Ramos (cell line): Measurements from ENCODE around the gene BTN1A1.

Experiments
- in situ Hi-C: fragments of 300-500 bp; cut with MboI; formaldehyde crosslinking; loops from one replicate; pipeline ENCODE4 v1.14.3; 2022; ENCODE audit warnings: low sequenced_read_pairs; ENCODE audit not compliant: unreplicated experiment

Gene BTN1A1

DNA sequence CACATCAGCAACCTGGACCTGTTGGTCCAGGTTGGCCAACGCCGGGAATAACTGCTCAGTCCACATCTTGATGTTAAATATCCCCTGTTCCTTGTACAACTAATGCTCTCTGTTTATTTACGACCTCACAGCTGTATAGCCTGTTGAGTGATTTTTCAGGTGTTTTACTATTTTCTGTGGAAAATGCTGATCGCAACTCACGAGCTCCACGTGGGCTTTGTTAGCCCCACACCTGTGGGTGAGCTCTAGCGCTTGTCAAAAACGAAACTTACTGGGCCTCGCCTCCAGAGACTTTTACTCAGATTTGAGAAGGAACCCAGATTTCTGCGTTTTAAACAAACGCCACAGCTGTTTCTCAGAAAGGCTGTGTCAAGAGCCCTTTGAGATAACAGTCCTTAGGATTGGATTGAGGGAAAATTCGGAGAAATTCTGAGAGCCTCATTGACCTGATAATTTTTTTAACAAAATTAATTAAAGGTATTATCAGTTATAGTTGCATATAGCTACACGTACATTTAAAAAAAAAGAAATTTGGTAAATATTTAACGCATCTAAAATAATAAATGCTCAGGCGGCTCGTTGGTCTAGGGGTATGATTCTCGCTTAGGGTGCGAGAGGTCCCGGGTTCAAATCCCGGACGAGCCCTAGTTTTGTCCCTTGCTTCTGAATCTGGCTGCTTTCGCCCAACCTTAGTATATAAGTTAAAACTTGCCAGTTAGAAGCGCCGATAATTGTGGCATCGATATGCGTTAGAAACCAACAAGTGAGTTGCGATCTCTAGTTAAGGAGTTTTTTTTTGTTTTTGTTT lies 54.8 kb downstream of the BTN1A1 start:
- in situ Hi-C loops, result no loop called here

DNA sequence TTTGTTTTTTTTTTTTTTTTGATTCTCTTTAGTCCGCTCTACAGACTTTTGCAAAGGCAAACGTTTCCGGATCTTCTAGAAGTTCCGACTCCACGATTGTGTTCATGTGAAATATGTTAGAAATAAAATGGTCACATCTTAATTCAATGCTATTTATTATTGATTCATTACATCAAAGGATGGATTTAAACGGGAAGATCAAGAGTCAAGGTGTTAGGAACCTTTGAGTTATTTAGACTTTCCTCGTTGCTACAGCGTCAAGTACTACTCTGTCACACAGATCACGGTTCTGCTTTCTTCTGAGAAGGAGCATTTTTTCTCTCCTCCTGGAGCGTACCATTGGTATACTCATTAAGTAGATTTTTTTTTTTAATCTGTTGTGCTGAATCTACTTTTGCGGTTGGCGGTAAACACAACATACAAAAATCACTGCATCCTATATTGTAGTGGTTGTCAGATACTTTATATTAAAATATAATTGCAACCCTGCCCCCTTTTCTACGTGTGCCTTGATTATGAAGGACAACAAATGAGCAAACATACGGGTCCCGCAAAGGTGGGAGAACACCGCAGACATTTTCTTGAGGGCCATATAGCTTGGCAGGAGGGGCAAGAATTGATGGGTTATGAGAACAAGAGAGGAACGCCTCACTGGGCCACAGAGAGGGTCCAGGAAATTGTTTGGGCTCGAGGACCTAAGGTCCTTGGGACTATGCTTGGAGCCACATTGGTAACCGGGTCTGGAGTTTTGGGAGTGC lies 55.6 kb downstream of the BTN1A1 start:
- in situ Hi-C loops, result no loop called here

DNA sequence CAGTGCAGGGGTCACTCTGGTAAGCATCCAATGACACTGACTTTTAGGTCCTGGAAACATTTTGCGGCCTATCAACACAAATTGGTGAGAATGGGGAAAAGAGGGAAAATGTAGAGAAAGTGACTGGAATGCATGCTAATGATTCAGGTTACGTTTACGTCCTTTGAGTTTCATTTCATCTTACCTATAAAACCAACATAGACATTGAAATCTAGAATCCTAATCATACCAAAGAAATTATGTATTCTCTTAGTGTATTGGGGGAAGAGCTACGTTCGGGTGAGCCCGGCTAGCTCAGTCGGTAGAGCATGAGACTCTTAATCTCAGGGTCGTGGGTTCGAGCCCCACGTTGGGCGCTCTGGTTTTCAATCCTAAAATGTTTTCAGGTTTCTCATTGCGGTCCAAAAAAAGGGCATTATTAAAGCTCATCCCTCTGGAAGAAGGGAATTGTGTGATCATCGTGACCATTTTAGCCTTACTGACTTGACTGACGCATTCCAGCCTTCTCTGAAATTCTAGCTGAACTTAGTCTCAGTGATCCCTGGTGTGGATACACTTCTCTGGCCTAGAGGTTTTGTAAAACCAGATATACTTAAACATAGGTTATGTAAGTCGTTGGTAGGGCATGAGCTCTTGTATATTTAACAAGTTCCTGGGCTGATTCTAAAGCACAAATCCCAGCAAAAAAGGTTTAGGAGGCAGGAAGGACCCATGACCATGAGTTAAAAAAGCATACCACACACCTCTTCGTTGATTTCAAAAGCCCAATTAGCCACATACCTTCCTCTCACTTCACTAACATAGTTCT lies 56.4 kb downstream of the BTN1A1 start:
- in situ Hi-C loops, result no loop called here
